ENCODE results near the gene RBM28. TPM values are rescaled to one million over a fixed set of nuclear protein-coding genes. Genes with fewer than 3 reads are reported as not detected.

Gene RBM28
- total RNA-seq, 1 experiment from 2014 or later = 100 TPM

DNA sequence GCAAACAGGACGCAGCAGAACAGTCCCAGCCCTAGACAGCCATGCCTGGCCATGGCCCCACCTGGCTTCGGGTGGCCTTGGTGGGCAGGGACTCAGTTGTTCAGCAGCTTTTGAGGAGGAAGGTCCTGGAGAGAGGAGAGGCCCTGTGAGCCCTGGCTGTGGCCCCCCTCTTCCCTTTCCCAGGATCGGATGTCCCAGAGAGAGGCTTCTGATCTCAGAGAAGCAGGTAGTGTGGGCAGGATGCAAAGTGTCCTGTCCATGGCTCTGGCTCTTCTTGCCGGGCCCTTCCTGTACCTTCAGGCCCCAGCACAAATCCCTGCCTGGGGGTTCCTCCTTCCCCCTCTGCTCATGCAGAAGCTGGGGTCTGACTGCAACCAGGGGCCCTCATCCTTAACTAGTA lies 16.2 kb upstream of the RBM28 start:
- peak overlapping the region; percentile 91 for H3K27ac ChIP-seq (ENCODE audit: low read depth, low read length, poor library complexity, severe bottlenecking)
- ChIA-PET POLR2A (ENCODE audit: low non-redundant PET) (no interaction called here), CTCF (no interaction called here)
- intact Hi-C loops (cut with micrococcal nuclease; ENCODE audit: unreplicated experiment) = no loop called here
- peaks cover 32% of the 10 kb centered on the region for H3K4me1 ChIP-seq (ENCODE audit: insufficient read depth, low read length, poor library complexity, severe bottlenecking)
- H3K4me3 ChIP-seq (ENCODE audit: low read depth, low read length, poor library complexity, severe bottlenecking) = peak overlapping the region; percentile 81
- no peaks in the 10 kb centered on the region for H3K9me3 ChIP-seq (ENCODE audit: low read depth, low read length, poor library complexity, severe bottlenecking)
- TF ChIP-seq, protein P1, sequence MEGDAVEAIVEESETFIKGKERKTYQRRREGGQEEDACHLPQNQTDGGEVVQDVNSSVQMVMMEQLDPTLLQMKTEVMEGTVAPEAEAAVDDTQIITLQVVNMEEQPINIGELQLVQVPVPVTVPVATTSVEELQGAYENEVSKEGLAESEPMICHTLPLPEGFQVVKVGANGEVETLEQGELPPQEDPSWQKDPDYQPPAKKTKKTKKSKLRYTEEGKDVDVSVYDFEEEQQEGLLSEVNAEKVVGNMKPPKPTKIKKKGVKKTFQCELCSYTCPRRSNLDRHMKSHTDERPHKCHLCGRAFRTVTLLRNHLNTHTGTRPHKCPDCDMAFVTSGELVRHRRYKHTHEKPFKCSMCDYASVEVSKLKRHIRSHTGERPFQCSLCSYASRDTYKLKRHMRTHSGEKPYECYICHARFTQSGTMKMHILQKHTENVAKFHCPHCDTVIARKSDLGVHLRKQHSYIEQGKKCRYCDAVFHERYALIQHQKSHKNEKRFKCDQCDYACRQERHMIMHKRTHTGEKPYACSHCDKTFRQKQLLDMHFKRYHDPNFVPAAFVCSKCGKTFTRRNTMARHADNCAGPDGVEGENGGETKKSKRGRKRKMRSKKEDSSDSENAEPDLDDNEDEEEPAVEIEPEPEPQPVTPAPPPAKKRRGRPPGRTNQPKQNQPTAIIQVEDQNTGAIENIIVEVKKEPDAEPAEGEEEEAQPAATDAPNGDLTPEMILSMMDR (conservative IDR thresholded peaks at IDR 0.05; ENCODE audit: low read depth, low read length) = no peak
- no peak for TF ChIP-seq EZH2 (IDR thresholded peaks at IDR 0.05; ENCODE audit: borderline replicate concordance, low read depth, low read length, poor library complexity, severe bottlenecking)
- no TSS peak for BruUV-seq (replicated peaks)
- H3K27me3 ChIP-seq (replicated peaks; ENCODE audit: insufficient read depth, low read depth, low read length, poor library complexity) = no peaks in the 10 kb centered on the region
- DNase-seq (ENCODE audit: low spot score) = no peak
- H3K36me3 ChIP-seq (ENCODE audit: insufficient read depth, low read length, poor library complexity, severe bottlenecking) = peaks cover 23% of the 10 kb centered on the region

DNA sequence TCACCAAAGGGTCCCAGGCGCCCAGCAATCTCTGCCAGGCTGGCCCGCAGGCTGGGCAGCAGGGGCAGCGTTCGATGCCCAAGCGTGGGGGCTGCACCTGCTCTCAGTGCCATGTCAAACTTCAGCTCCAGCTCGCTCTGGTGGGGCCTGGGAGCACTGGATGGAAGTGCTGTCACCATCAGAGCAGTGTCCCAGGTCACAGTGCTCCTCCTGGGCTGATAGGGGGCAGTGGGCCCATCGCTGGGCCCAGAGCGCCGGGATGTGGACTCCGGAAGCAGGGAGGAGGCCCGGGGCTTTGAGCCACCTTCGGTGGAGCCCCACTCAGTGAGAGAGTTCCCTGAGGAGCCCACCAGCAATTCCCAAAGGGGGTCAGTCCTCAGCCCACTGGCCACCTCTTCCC lies 15.6 kb upstream of the RBM28 start:
- no peak overlapping the region for H3K4me3 ChIP-seq (ENCODE audit: low read depth, low read length, poor library complexity, severe bottlenecking)
- no peak overlapping the region for H3K27ac ChIP-seq (ENCODE audit: low read depth, low read length, poor library complexity, severe bottlenecking)
- TF ChIP-seq, protein P1 (conservative IDR thresholded peaks at IDR 0.05; ENCODE audit: low read depth, low read length) = no peak
- TF ChIP-seq EZH2 (IDR thresholded peaks at IDR 0.05; ENCODE audit: borderline replicate concordance, low read depth, low read length, poor library complexity, severe bottlenecking) = no peak
- no peak for DNase-seq (ENCODE audit: low spot score)
- no peaks in the 10 kb centered on the region for H3K9me3 ChIP-seq (ENCODE audit: low read depth, low read length, poor library complexity, severe bottlenecking)
- ChIA-PET CTCF (no interaction called here), POLR2A (ENCODE audit: low non-redundant PET) (no interaction called here)
- H3K4me1 ChIP-seq (ENCODE audit: insufficient read depth, low read length, poor library complexity, severe bottlenecking) = peaks cover 26% of the 10 kb centered on the region
- no TSS peak for BruUV-seq (replicated peaks)
- H3K27me3 ChIP-seq (replicated peaks; ENCODE audit: insufficient read depth, low read depth, low read length, poor library complexity) = no peaks in the 10 kb centered on the region
- peaks cover 23% of the 10 kb centered on the region for H3K36me3 ChIP-seq (ENCODE audit: insufficient read depth, low read length, poor library complexity, severe bottlenecking)
- intact Hi-C loops (cut with micrococcal nuclease; ENCODE audit: unreplicated experiment) = no loop called here

- Histone ChIP-seq H3K27ac (ENCODE audit: low read depth, low read length, poor library complexity, severe bottlenecking) (no peak overlapping the region), H3K27me3 (replicated peaks; ENCODE audit: insufficient read depth, low read depth, low read length, poor library complexity) (no peaks in the 10 kb centered on the region), H3K9me3 (ENCODE audit: low read depth, low read length, poor library complexity, severe bottlenecking) (no peaks in the 10 kb centered on the region), H3K4me1 (ENCODE audit: insufficient read depth, low read length, poor library complexity, severe bottlenecking) (peaks cover 15% of the 10 kb centered on the region), H3K36me3 (ENCODE audit: insufficient read depth, low read length, poor library complexity, severe bottlenecking) (peaks cover 23% of the 10 kb centered on the region), H3K4me3 (ENCODE audit: low read depth, low read length, poor library complexity, severe bottlenecking) (no peak overlapping the region)
- TF ChIP-seq, protein P1 (conservative IDR thresholded peaks at IDR 0.05; ENCODE audit: low read depth, low read length) = no peak
- TF ChIP-seq EZH2 (IDR thresholded peaks at IDR 0.05; ENCODE audit: borderline replicate concordance, low read depth, low read length, poor library complexity, severe bottlenecking) = no peak
- POLR2A ChIA-PET (ENCODE audit: low non-redundant PET) = no interaction called here
- intact Hi-C loops (cut with micrococcal nuclease; ENCODE audit: unreplicated experiment) = no loop called here
- DNase-seq (ENCODE audit: low spot score) = no peak
- CTCF ChIA-PET = no interaction called here
- BruUV-seq (replicated peaks) = TSS peak; percentile 12
These were observed 14.5 kb upstream of the RBM28 start for GRCh38 chr7:128358233-128358632.

All from A673 (cell line).